HL-60 (cell line): ENCODE measurements around the gene SNX6.
"Not testable (repeated sequence)": the region's sequence is repeated elsewhere in the genome, so short reads cannot be mapped to it uniquely, and the experiment has no call there.

Experiments used
- DNase-seq, 2 experiments: peaks; one replicate each; pipeline ENCODE4 v3.0.0-alpha.2; 2010 to 2020; ENCODE audit warnings: low read depth in 1 of 2, low spot score in 1 of 2
- H3K27ac ChIP-seq: fragments of 250-450 bp; sonication (Bioruptor Pico); replicated peaks from 2 replicates; pipeline ENCODE4 v1.5.1; 2020; ENCODE audit warnings: mild to moderate bottlenecking, moderate library complexity
- H3K27me3 ChIP-seq: fragments of 250-450 bp; sonication (Bioruptor Pico); 2 replicates; pipeline ENCODE4 v1.5.1; 2021; ENCODE audit warnings: mild to moderate bottlenecking, moderate library complexity; ENCODE audit not compliant: insufficient read depth, poor library complexity, severe bottlenecking
- H3K4me3 ChIP-seq: replicated peaks from 2 replicates; pipeline ENCODE4 v1.5.1; 2011; ENCODE audit warnings: mild to moderate bottlenecking, control low read depth, low read length; ENCODE audit not compliant: insufficient read depth
- CTCF ChIP-seq: IDR thresholded peaks from one replicate; pipeline ENCODE4 v1.5.1; 2011; ENCODE audit warnings: low read length, control low read depth, inconsistent platforms; ENCODE audit not compliant: insufficient read depth
- GABPA ChIP-seq: IDR thresholded peaks from 2 replicates; pipeline ENCODE4 v1.6.1; 2012; ENCODE audit warnings: low read depth
- POLR2AphosphoS5 ChIP-seq: IDR thresholded peaks from 2 replicates; pipeline ENCODE4 v1.6.1; 2012; ENCODE audit warnings: low read depth
- REST ChIP-seq: IDR thresholded peaks from 2 replicates; pipeline ENCODE4 v1.6.1; 2012; ENCODE audit warnings: low read depth; ENCODE audit not compliant: insufficient replicate concordance
- SPI1 ChIP-seq: IDR thresholded peaks from 2 replicates; pipeline ENCODE4 v1.6.1; 2012; ENCODE audit warnings: low read depth, mild to moderate bottlenecking, borderline replicate concordance

Gene SNX6

GRCh38 chr14:34655959-34656358 lies 26.0 kb upstream of the SNX6 start:
- no peak for DNase-seq
- TF ChIP-seq CTCF (no peak), REST (no peak), SPI1 (no peak), GABPA (no peak), POLR2AphosphoS5 (no peak)
- Histone ChIP-seq H3K27me3 (no peaks in the 10 kb centered on the region), H3K27ac (no peak overlapping the region), H3K4me3 (no peak overlapping the region)

GRCh38 chr14:34653073-34653472 lies 23.1 kb upstream of the SNX6 start:
- not testable (repeated sequence) for DNase-seq, H3K27me3 ChIP-seq, H3K27ac ChIP-seq, H3K4me3 ChIP-seq

- H3K27ac ChIP-seq, DNase-seq, H3K27me3 ChIP-seq, H3K4me3 ChIP-seq: not testable (repeated sequence)
Observed at GRCh38 chr14:34652348-34652747, 22.4 kb upstream of the SNX6 start.

- no peak for DNase-seq
- no peaks in the 10 kb centered on the region for H3K27me3 ChIP-seq
- no peak overlapping the region for H3K4me3 ChIP-seq
- no peak overlapping the region for H3K27ac ChIP-seq
- TF ChIP-seq SPI1, result peak; percentile 34; the same call in 1 of the 2 replicates
- no peak for TF ChIP-seq GABPA
- no peak for TF ChIP-seq POLR2AphosphoS5
Observed at GRCh38 chr14:34650786-34651584, 21.0 kb upstream of the SNX6 start.

- not testable (repeated sequence) for DNase-seq, H3K27ac ChIP-seq, H3K27me3 ChIP-seq, H3K4me3 ChIP-seq
Observed at GRCh38 chr14:34650006-34650405, 20.1 kb upstream of the SNX6 start.

GRCh38 chr14:34649344-34649743 lies 19.4 kb upstream of the SNX6 start:
- TF ChIP-seq POLR2AphosphoS5 (no peak), GABPA (no peak), REST (no peak), CTCF (no peak), SPI1 (no peak)
- Histone ChIP-seq H3K27ac (no peak overlapping the region), H3K4me3 (no peak overlapping the region), H3K27me3 (no peaks in the 10 kb centered on the region)
- DNase-seq, result no peak
